Measurements from ENCODE around the gene GUK1. TPM values are rescaled to one million over a fixed set of nuclear protein-coding genes. Genes with fewer than 3 reads are reported as not detected.
A peak's percentile ranks its signal among the peaks of the same experiment; 100 is the strongest.
"Not testable (repeated sequence)": the region's sequence is repeated elsewhere in the genome, so short reads cannot be mapped to it uniquely, and the experiment has no call there.

Gene GUK1
- total RNA-seq, 4 donors from 2014 or later = 384 to 510 (median 421) TPM

DNA sequence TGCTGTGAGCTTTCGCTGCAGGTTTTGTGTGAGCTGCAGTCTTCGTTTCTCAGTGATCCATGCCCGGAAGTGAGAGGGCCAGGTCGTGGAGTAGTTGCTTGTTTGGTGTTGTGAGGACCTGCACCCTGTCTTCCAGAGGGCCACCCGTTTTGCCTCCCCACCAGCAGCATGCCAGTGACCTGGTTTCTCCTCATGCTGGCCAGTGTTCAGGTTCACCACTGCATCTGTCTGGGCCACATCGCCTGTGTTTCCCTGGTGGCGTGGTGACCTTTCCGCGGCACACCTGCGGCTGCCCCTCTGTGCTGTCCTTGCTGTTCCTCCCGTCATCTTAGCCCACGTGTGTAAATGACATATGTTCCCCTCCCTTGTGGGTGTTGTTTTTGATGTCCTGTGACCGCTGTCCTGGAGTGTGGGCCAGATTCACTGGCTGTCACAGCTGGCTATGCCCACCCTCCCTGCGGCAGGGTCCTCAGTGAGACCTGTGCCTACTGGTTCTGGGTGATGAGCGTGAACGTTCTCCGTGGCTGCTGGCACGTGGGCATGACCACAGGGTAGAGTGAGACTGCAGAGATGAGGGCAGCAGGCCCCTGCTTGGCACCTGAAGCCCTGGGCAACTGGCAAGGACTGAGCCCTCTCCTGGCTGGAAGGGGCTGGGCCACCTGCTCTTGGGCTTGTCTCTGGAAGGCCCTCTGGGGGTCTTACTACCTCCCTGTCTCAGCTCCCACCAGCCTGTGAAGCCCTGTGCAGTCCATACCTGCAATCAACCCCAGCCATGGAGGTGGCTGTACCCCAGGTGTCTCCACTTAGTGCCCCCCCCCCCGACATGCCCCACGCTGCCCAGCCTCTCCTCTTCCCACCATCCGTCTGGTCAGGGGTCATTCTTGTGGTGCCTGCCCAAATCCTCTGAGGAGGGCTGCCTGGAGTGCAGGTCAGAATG is 32.8 kb downstream of the GUK1 start:
- Histone ChIP-seq H3K36me3 (peaks cover 7% of the 10 kb centered on the region), H3K4me1 (peaks cover 11% of the 10 kb centered on the region), H3K27me3 (no peaks in the 10 kb centered on the region), H3K27ac (no peak overlapping the region), H3K9me3 (no peaks in the 10 kb centered on the region), H3K4me3 (no peak overlapping the region)
- TF ChIP-seq, protein P1, sequence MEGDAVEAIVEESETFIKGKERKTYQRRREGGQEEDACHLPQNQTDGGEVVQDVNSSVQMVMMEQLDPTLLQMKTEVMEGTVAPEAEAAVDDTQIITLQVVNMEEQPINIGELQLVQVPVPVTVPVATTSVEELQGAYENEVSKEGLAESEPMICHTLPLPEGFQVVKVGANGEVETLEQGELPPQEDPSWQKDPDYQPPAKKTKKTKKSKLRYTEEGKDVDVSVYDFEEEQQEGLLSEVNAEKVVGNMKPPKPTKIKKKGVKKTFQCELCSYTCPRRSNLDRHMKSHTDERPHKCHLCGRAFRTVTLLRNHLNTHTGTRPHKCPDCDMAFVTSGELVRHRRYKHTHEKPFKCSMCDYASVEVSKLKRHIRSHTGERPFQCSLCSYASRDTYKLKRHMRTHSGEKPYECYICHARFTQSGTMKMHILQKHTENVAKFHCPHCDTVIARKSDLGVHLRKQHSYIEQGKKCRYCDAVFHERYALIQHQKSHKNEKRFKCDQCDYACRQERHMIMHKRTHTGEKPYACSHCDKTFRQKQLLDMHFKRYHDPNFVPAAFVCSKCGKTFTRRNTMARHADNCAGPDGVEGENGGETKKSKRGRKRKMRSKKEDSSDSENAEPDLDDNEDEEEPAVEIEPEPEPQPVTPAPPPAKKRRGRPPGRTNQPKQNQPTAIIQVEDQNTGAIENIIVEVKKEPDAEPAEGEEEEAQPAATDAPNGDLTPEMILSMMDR (IDR thresholded peaks at IDR 0.05) = no peak
- TF ChIP-seq EP300 (IDR thresholded peaks at IDR 0.05) (no peak), POLR2AphosphoS5 (IDR thresholded peaks at IDR 0.05) (no peak), POLR2A (IDR thresholded peaks at IDR 0.05) (no peak)
- WGBS = 83% methylated on average over 18 of the region's 21 CpGs
- no peak for DNase-seq (ENCODE audit: low spot score in 2 of 2)

DNA sequence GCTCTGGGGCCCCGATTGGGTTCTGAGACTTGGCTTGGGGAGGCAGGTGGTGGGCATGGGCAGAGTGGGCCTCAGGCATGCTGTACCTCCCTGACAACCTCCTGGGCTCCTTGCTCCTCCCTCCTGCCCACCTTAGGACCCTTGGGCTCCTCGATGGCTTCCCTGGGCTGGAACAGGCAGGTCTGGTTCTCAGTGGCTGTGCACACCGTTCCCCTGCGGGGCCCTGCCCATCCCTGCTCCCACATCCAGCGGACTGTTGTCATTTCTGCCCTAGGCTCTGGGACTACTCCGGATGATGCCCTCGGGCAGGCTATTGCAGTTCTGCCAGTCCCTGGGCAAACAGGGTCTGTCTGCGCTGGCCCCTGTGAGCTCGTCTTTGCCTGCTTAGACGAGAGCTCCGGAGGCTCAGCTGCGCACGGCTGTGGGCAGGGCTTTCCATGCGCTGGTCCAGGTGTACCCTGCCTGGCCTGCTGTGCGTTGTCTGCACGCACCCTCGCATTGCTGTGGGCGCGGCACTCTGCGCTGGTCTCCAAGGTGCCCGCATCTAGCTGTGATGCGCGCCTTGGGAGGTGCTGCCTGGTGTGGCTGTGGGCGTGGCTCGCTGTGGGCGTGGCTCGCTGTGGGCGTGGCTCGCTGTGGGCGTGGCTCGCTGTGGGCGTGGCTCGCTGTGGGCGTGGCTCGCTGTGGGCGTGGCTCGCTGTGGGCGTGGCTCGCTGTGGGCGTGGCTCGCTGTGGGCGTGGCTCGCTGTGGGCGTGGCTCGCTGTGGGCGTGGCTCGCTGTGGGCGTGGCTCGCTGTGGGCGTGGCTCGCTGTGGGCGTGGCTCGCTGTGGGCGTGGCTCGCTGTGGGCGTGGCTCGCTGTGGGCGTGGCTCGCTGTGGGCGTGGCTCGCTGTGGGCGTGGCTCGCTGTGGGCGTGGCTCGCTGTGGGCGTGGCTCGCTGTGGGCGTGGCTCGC is 33.7 kb downstream of the GUK1 start:
- WGBS = 44% methylated on average over 5 of the region's 69 CpGs
- not testable (repeated sequence) for H3K4me3 ChIP-seq, H3K27me3 ChIP-seq, H3K9me3 ChIP-seq, H3K36me3 ChIP-seq, H3K27ac ChIP-seq
- DNase-seq (ENCODE audit: low spot score in 2 of 2) = peak in 1 of 2 donors; percentile 81
- peaks cover 11% of the 10 kb centered on the region for H3K4me1 ChIP-seq

DNA sequence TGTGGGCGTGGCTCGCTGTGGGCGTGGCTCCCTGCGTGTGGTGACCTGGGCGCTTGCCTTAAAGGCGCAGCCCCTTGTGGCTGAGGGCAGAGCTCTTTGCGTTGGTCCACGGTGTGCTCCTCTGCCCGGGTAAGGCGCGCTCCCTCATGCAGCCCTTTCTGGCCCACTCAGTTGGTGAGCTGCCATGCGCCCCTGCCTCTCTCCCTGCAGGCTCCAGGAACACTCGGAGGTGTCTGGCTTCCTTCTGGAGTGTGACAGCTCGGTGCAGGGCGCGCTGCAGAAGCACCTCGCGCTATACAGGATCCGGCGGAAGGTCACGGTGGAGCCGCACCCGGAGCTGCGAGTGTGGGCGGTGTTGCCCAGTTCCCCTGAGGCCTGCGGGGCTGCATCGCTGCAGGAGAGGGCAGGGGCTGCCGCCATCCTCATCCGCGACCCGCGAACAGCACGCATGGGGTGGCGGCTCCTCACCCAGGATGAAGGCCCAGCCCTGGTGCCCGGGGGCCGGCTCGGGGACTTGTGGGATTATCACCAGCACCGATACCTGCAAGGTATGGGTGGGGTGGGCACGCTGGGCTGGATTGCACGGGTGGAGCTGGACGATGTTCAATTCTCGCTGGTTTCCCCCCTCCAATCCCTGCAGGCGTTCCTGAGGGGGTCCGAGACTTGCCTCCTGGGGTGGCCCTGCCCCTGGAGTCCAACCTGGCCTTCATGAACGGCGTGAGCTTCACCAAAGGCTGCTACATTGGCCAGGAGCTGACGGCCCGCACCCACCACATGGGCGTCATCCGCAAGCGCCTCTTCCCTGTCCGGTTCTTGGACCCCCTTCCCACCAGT is 34.6 kb downstream of the GUK1 start:
- Histone ChIP-seq H3K4me3 (peak overlapping the region; percentile 46), H3K9me3 (no peaks in the 10 kb centered on the region), H3K36me3 (peaks cover 7% of the 10 kb centered on the region), H3K27ac (no peak overlapping the region), H3K27me3 (no peaks in the 10 kb centered on the region), H3K4me1 (peaks cover 11% of the 10 kb centered on the region)
- TF ChIP-seq EP300 (IDR thresholded peaks at IDR 0.05) (no peak), POLR2AphosphoS5 (IDR thresholded peaks at IDR 0.05) (no peak), POLR2A (IDR thresholded peaks at IDR 0.05) (no peak)
- TF ChIP-seq, protein P1 (IDR thresholded peaks at IDR 0.05) = no peak
- WGBS = 90% methylated on average over 6 of the region's 52 CpGs
- peak; percentile 78 to 80 for DNase-seq (ENCODE audit: low spot score in 2 of 2)

DNA sequence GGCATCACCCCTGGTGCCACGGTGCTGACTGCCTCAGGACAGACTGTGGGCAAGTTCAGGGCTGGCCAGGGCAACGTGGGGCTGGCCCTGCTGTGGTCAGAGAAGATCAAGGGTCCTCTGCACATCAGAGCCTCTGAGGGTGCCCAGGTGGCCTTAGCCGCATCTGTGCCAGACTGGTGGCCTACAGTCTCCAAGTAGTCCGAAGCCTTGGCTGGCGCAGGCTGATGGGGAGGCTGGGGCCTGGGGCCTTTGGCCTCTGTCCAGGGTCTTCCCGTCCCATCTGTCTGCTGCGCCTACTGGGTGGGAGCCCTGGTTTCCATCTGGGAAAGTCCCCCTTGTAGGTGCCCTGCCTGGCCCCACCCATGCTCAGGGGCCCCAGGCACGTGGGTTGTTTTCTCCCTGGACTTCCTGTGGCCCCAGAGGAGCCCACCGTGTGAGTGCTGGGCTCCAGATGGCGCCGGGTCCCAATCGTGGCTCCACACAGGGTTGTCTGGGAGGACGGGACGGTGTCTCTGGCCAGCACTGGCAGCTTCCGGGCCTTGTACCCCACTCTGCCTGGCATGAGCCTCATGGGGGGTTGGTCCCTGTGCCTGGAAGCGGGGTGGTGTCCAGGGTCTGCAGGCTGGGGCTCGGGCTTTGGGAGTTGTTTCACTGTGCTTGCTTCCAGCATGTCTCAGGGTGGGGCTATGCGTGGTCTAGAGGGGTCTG is 35.4 kb downstream of the GUK1 start:
- no peak for TF ChIP-seq EP300 (IDR thresholded peaks at IDR 0.05)
- TF ChIP-seq POLR2AphosphoS5 (IDR thresholded peaks at IDR 0.05) = no peak
- TF ChIP-seq, protein P1 (IDR thresholded peaks at IDR 0.05) = no peak
- TF ChIP-seq POLR2A (IDR thresholded peaks at IDR 0.05) = no peak
- WGBS = 75% methylated on average over 5 of the region's 18 CpGs
- no peak overlapping the region for H3K27ac ChIP-seq

DNA sequence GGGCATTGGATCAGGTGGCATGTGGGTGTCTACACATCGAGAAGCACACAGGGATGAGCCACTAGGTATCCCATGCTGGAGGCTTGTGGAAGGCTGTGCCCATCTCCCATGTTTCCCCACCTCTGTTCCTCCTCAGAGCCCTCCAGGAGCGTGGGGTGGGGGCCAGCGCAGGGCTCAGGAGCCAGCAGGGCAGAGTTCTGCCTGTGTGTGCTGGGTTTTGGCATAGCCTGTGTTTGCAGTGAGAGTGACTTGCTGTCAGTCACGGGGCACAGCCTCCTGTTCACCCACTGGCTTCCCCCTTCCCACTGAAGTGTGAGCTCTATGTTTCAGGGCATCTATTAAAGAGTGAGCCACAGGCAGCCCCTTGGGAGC is 35.9 kb downstream of the GUK1 start:
- 94% methylated on average over 3 of the region's 4 CpGs for WGBS
- TF ChIP-seq, protein P1 (IDR thresholded peaks at IDR 0.05) = no peak
- TF ChIP-seq POLR2A (IDR thresholded peaks at IDR 0.05) = no peak
- no peak for TF ChIP-seq POLR2AphosphoS5 (IDR thresholded peaks at IDR 0.05)
- TF ChIP-seq EP300 (IDR thresholded peaks at IDR 0.05) = no peak
- Histone ChIP-seq H3K9me3 (no peaks in the 10 kb centered on the region), H3K36me3 (peaks cover 7% of the 10 kb centered on the region), H3K27me3 (no peaks in the 10 kb centered on the region), H3K27ac (no peak overlapping the region), H3K4me3 (no peak overlapping the region), H3K4me1 (peaks cover 11% of the 10 kb centered on the region)
- peak in 1 of 2 donors; percentile 55 for DNase-seq (ENCODE audit: low spot score in 2 of 2)

More for the DNA sequence above, 35.4 kb downstream of the GUK1 start:
- no peaks in the 10 kb centered on the region for H3K9me3 ChIP-seq
- H3K4me1 ChIP-seq = peaks cover 11% of the 10 kb centered on the region
- peak in 1 of 2 donors; percentile 62 for DNase-seq (ENCODE audit: low spot score in 2 of 2)
- H3K36me3 ChIP-seq = peaks cover 7% of the 10 kb centered on the region
- no peak overlapping the region for H3K4me3 ChIP-seq
- no peaks in the 10 kb centered on the region for H3K27me3 ChIP-seq

Measured in suprapubic skin (tissue), 4 donors.